Measurements from ENCODE around the gene GGTLC1.

DNA sequence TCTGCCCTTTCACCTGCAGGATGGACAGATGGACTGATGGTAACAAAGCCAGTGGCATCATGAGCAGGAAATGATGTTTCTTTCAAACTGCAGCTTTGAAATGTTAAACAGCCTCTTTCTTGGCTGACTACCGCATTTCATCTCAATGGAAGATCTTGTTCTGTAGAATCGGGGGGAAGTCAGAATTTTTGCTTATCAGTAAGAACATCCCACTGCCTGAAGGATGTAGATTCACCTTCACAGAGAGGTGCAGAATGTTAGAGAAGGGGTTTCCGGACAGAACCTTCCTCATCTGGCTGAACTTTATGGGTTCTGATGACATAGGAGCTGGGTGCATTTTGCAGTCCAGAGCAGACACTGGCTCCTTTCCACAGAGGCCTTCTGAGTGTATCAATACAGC, 32.7 kb downstream of the GGTLC1 start:
- TF ChIP-seq, protein P1, sequence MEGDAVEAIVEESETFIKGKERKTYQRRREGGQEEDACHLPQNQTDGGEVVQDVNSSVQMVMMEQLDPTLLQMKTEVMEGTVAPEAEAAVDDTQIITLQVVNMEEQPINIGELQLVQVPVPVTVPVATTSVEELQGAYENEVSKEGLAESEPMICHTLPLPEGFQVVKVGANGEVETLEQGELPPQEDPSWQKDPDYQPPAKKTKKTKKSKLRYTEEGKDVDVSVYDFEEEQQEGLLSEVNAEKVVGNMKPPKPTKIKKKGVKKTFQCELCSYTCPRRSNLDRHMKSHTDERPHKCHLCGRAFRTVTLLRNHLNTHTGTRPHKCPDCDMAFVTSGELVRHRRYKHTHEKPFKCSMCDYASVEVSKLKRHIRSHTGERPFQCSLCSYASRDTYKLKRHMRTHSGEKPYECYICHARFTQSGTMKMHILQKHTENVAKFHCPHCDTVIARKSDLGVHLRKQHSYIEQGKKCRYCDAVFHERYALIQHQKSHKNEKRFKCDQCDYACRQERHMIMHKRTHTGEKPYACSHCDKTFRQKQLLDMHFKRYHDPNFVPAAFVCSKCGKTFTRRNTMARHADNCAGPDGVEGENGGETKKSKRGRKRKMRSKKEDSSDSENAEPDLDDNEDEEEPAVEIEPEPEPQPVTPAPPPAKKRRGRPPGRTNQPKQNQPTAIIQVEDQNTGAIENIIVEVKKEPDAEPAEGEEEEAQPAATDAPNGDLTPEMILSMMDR (conservative IDR thresholded peaks at IDR 0.05; ENCODE audit: low read depth in 2 of 2), result no peak
- TF ChIP-seq EZH2 (IDR thresholded peaks at IDR 0.05; ENCODE audit: low read depth, unreplicated experiment), result no peak
- TF ChIP-seq POLR2AphosphoS5 (IDR thresholded peaks at IDR 0.05; ENCODE audit: low read depth), result no peak
- TF ChIP-seq, protein P2, sequence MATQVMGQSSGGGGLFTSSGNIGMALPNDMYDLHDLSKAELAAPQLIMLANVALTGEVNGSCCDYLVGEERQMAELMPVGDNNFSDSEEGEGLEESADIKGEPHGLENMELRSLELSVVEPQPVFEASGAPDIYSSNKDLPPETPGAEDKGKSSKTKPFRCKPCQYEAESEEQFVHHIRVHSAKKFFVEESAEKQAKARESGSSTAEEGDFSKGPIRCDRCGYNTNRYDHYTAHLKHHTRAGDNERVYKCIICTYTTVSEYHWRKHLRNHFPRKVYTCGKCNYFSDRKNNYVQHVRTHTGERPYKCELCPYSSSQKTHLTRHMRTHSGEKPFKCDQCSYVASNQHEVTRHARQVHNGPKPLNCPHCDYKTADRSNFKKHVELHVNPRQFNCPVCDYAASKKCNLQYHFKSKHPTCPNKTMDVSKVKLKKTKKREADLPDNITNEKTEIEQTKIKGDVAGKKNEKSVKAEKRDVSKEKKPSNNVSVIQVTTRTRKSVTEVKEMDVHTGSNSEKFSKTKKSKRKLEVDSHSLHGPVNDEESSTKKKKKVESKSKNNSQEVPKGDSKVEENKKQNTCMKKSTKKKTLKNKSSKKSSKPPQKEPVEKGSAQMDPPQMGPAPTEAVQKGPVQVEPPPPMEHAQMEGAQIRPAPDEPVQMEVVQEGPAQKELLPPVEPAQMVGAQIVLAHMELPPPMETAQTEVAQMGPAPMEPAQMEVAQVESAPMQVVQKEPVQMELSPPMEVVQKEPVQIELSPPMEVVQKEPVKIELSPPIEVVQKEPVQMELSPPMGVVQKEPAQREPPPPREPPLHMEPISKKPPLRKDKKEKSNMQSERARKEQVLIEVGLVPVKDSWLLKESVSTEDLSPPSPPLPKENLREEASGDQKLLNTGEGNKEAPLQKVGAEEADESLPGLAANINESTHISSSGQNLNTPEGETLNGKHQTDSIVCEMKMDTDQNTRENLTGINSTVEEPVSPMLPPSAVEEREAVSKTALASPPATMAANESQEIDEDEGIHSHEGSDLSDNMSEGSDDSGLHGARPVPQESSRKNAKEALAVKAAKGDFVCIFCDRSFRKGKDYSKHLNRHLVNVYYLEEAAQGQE (IDR thresholded peaks at IDR 0.05; ENCODE audit: unreplicated experiment), result no peak
- no peak for TF ChIP-seq CREB1 (CRISPR knock-in tag; IDR thresholded peaks at IDR 0.05; ENCODE audit: low read depth)
- TF ChIP-seq EZH2phosphoT487 (IDR thresholded peaks at IDR 0.05; ENCODE audit: unreplicated experiment), result no peak
- no peak for TF ChIP-seq JUNB (IDR thresholded peaks at IDR 0.05; ENCODE audit: unreplicated experiment)
